Measurements from ENCODE around the gene DDX42.

GRCh38 chr17:63855185-63855584 lies 81.2 kb downstream of the DDX42 start:
- TF ChIP-seq CTCF (IDR thresholded peaks at IDR 0.05; ENCODE audit: borderline replicate concordance, extremely low read depth, low read length, poor library complexity, severe bottlenecking) (no peak), EZH2 (IDR thresholded peaks at IDR 0.05; ENCODE audit: borderline replicate concordance, low read depth, low read length, severe bottlenecking) (no peak)

All from DND-41 (cell line).